Smooth muscle cell (in vitro differentiated cells): ENCODE data around the gene PLXNA4. TPM values are rescaled to one million over a fixed set of nuclear protein-coding genes. Genes with fewer than 3 reads are reported as not detected.

Source experiments
- DNase-seq: peaks from one replicate; lab custom pipeline; 2025; ENCODE audit not compliant: unreplicated experiment; lab: John Stamatoyannopoulos, UW
- H2AFZ ChIP-seq: fragments of 200-600 bp; sonication (generic); 2 replicates; pipeline ENCODE4 v1.6.0; 2016; ENCODE audit warnings: antibody characterized with exemption, low read depth, mild to moderate bottlenecking
- H3F3A ChIP-seq: fragments of 200-600 bp; sonication (generic); 2 replicates; pipeline ENCODE4 v1.6.0; 2017; ENCODE audit warnings: antibody characterized with exemption, low read depth
- H3K27ac ChIP-seq: fragments of 200-600 bp; sonication (generic); 2 replicates; pipeline ENCODE4 v1.5.1; 2016; ENCODE audit warnings: low read depth, mild to moderate bottlenecking
- H3K27me3 ChIP-seq: fragments of 200-600 bp; sonication (generic); 2 replicates; pipeline ENCODE4 v1.6.1; 2016; ENCODE audit warnings: low read depth, mild to moderate bottlenecking
- H3K36me3 ChIP-seq: fragments of 200-600 bp; sonication (generic); 2 replicates; pipeline ENCODE4 v1.5.1; 2016; ENCODE audit warnings: low read depth
- H3K4me1 ChIP-seq: fragments of 200-600 bp; sonication (generic); 2 replicates; pipeline ENCODE4 v1.5.1; 2016; ENCODE audit warnings: low read depth
- H3K4me2 ChIP-seq: fragments of 200-600 bp; sonication (generic); 2 replicates; pipeline ENCODE4 v1.6.0; 2016; ENCODE audit warnings: mild to moderate bottlenecking
- H3K4me3 ChIP-seq: fragments of 200-600 bp; sonication (generic); 2 replicates; pipeline ENCODE4 v1.5.1; 2016; ENCODE audit warnings: mild to moderate bottlenecking
- H3K79me2 ChIP-seq: fragments of 200-600 bp; sonication (generic); 2 replicates; pipeline ENCODE4 v1.6.0; 2016; ENCODE audit warnings: low read depth, mild to moderate bottlenecking
- H3K9ac ChIP-seq: fragments of 200-600 bp; sonication (generic); 2 replicates; pipeline ENCODE4 v1.6.0; 2016; ENCODE audit warnings: low read depth
- H3K9me3 ChIP-seq: fragments of 200-600 bp; sonication (generic); replicated peaks from 2 replicates; pipeline ENCODE4 v1.5.1; 2016; ENCODE audit warnings: low read depth
- H4K20me1 ChIP-seq: fragments of 200-600 bp; sonication (generic); 2 replicates; pipeline ENCODE4 v1.6.0; 2016; ENCODE audit warnings: low read depth
- WGBS: methylation state at CpG from one replicate; pipeline ENCODE4 v1.1.7; 2016; ENCODE audit warnings: low lambda C conversion rate; 5-methylcytosine and 5-hydroxymethylcytosine counted together
- polyA plus RNA-seq: library from polyadenylated mRNA; unstranded; fragments of >200 nt; fragmentation: Nextera tagmentation; extraction: Ambion mirVana; gene quantifications from 2 replicates; pipeline ENCODE4 v1.2.1, GENCODE V29; 2016
- total RNA-seq: library from RNA; depleted of rRNA; stranded (reverse); fragments of >200 nt; gene quantifications from 2 replicates; pipeline ENCODE4 v1.2.3, GENCODE V29; 2014
- TF ChIP-seq, protein P1 (sequence below): fragments of 200-600 bp; sonication (generic); IDR thresholded peaks from 2 replicates; pipeline ENCODE4 v1.5.1; 2017; ENCODE audit warnings: borderline replicate concordance, mild to moderate bottlenecking, antibody characterized with exemption; ENCODE audit not compliant: insufficient read depth, poor library complexity, severe bottlenecking

The PLXNA4 gene
- total and polyA plus RNA-seq, 2 experiments from 2014 or later = 8.5 to 9.9 TPM

DNA sequence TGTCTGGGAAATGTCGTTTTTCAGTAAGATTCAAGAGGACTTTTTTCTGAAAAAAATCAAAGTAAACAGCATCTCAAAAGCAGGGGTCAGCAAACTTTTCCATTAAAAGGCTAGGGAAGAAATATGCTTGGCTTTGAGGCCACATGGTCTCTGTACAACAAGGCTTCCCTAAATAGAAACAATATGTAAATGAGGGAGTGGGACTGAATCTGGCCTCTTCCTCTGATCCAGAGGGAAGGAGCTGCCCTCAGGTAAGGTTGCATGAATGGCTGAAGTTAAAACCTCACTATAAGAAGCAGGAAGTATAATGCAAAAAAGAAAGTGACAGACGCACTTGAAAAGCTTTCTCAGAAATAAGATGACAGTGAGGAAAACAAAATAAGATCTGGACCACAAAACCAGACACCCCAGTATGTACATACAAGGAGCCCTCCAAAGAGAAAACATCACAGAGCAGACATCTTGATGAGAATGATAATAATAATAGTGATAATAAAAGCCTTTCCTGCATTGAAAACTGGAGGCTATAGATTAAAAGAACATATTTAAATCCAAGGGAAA lies 115.2 kb downstream of the PLXNA4 start:
- WGBS = 70% methylated on average over 2 of the region's 2 CpGs
- no peak overlapping the region for H3K4me2 ChIP-seq
- no peaks in the 10 kb centered on the region for H4K20me1 ChIP-seq
- H3K79me2 ChIP-seq = no peaks in the 10 kb centered on the region
- no peaks in the 10 kb centered on the region for H3F3A ChIP-seq
- peak overlapping the region; percentile 18 for H2AFZ ChIP-seq
- H3K4me1 ChIP-seq = peaks cover 9% of the 10 kb centered on the region
- no peaks in the 10 kb centered on the region for H3K36me3 ChIP-seq
- DNase-seq = no peak
- no peak overlapping the region for H3K27ac ChIP-seq
- no peaks in the 10 kb centered on the region for H3K27me3 ChIP-seq
- H3K9me3 ChIP-seq = no peaks in the 10 kb centered on the region
- no peak overlapping the region for H3K9ac ChIP-seq
- no peak overlapping the region for H3K4me3 ChIP-seq
- TF ChIP-seq, protein P1, sequence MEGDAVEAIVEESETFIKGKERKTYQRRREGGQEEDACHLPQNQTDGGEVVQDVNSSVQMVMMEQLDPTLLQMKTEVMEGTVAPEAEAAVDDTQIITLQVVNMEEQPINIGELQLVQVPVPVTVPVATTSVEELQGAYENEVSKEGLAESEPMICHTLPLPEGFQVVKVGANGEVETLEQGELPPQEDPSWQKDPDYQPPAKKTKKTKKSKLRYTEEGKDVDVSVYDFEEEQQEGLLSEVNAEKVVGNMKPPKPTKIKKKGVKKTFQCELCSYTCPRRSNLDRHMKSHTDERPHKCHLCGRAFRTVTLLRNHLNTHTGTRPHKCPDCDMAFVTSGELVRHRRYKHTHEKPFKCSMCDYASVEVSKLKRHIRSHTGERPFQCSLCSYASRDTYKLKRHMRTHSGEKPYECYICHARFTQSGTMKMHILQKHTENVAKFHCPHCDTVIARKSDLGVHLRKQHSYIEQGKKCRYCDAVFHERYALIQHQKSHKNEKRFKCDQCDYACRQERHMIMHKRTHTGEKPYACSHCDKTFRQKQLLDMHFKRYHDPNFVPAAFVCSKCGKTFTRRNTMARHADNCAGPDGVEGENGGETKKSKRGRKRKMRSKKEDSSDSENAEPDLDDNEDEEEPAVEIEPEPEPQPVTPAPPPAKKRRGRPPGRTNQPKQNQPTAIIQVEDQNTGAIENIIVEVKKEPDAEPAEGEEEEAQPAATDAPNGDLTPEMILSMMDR = no peak

DNA sequence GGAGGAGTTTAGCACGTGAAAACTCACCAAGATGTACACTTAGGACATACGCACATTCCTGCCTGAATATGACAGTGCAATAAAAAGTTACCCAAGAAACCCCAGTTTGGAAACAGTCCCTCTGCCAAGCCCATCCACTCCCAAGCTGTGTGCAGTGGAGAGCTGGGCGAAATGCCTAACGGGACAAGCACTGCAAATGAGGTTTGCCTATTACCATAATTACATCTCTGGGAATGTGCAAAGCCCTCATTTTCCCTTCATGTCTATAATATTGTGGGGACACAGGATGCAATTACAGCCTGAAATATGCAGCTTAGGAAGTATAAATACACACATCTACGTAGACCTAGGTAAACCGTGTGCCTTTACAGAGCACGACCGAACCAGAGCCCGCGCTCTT lies 117.5 kb downstream of the PLXNA4 start:
- Histone ChIP-seq H3K27ac (no peak overlapping the region), H3K9ac (no peak overlapping the region), H3K79me2 (no peaks in the 10 kb centered on the region), H3F3A (no peaks in the 10 kb centered on the region), H3K9me3 (no peaks in the 10 kb centered on the region), H3K27me3 (no peaks in the 10 kb centered on the region), H3K4me2 (no peak overlapping the region), H2AFZ (no peak overlapping the region), H4K20me1 (no peaks in the 10 kb centered on the region), H3K36me3 (no peaks in the 10 kb centered on the region), H3K4me3 (no peak overlapping the region), H3K4me1 (peaks cover 9% of the 10 kb centered on the region)
- TF ChIP-seq, protein P1 = no peak
- 94% methylated on average over 10 of the region's 10 CpGs for WGBS
- no peak for DNase-seq

- H3K27me3 ChIP-seq = no peaks in the 10 kb centered on the region
- H3K4me1 ChIP-seq = peaks cover 9% of the 10 kb centered on the region
- no peaks in the 10 kb centered on the region for H3K79me2 ChIP-seq
- WGBS = 90% methylated on average over 3 of the region's 3 CpGs
- H3K36me3 ChIP-seq = no peaks in the 10 kb centered on the region
- no peak overlapping the region for H3K4me2 ChIP-seq
- no peak overlapping the region for H3K9ac ChIP-seq
- H3F3A ChIP-seq = no peaks in the 10 kb centered on the region
- no peaks in the 10 kb centered on the region for H4K20me1 ChIP-seq
- no peaks in the 10 kb centered on the region for H3K9me3 ChIP-seq
- no peak for DNase-seq
- TF ChIP-seq, protein P1 = no peak
- no peak overlapping the region for H3K27ac ChIP-seq
- no peak overlapping the region for H2AFZ ChIP-seq
- no peak overlapping the region for H3K4me3 ChIP-seq
Observed at GRCh38 chr7:132457658-132458057, 118.6 kb downstream of the PLXNA4 start.

GRCh38 chr7:132456418-132456817 lies 119.9 kb downstream of the PLXNA4 start:
- Histone ChIP-seq H3K4me3 (no peak overlapping the region), H4K20me1 (no peaks in the 10 kb centered on the region), H3K79me2 (no peaks in the 10 kb centered on the region), H3K36me3 (no peaks in the 10 kb centered on the region), H3K27me3 (no peaks in the 10 kb centered on the region), H2AFZ (no peak overlapping the region), H3F3A (no peaks in the 10 kb centered on the region), H3K4me2 (no peak overlapping the region), H3K27ac (no peak overlapping the region), H3K4me1 (peaks cover 9% of the 10 kb centered on the region), H3K9ac (no peak overlapping the region), H3K9me3 (no peaks in the 10 kb centered on the region)
- 44% methylated on average over 4 of the region's 7 CpGs for WGBS
- TF ChIP-seq, protein P1 = no peak
- no peak for DNase-seq
